Measurements from ENCODE around the gene MMEL1.
"Not testable (repeated sequence)": the region's sequence is repeated elsewhere in the genome, so short reads cannot be mapped to it uniquely, and the experiment has no call there.

The MMEL1 gene

GRCh38 chr1:2633366-2633935 is 635 bp upstream of the MMEL1 start:
- H3K27ac ChIP-seq (ENCODE audit: low read depth, low read length), result no peak overlapping the region
- H3K9ac ChIP-seq (ENCODE audit: low read depth, low read length), result no peak overlapping the region
- peaks cover 6% of the 10 kb centered on the region; the same call in 1 of the 2 replicates for H3K9me3 ChIP-seq (ENCODE audit: control insufficient read depth, insufficient read depth, low read length)
- H3K36me3 ChIP-seq (ENCODE audit: control insufficient read depth, insufficient read depth, low read length), result no peaks in the 10 kb centered on the region
- H3K4me1 ChIP-seq (ENCODE audit: control insufficient read depth, insufficient read depth, low read length), result peaks cover 23% of the 10 kb centered on the region
- H3K4me3 ChIP-seq (ENCODE audit: low read depth, low read length), result no peak overlapping the region
- peaks cover 39% of the 10 kb centered on the region for H3K27me3 ChIP-seq (ENCODE audit: control insufficient read depth, insufficient read depth, low read length)

- H3K4me3 ChIP-seq (ENCODE audit: low read depth, low read length), result no peak overlapping the region
- no peaks in the 10 kb centered on the region for H3K36me3 ChIP-seq (ENCODE audit: control insufficient read depth, insufficient read depth, low read length)
- peaks cover 23% of the 10 kb centered on the region for H3K4me1 ChIP-seq (ENCODE audit: control insufficient read depth, insufficient read depth, low read length)
- H3K27me3 ChIP-seq (ENCODE audit: control insufficient read depth, insufficient read depth, low read length), result peaks cover 40% of the 10 kb centered on the region
- H3K27ac ChIP-seq (ENCODE audit: low read depth, low read length), result no peak overlapping the region
- peaks cover 6% of the 10 kb centered on the region; the same call in 1 of the 2 replicates for H3K9me3 ChIP-seq (ENCODE audit: control insufficient read depth, insufficient read depth, low read length)
- H3K9ac ChIP-seq (ENCODE audit: low read depth, low read length), result no peak overlapping the region
These were observed 775 bp downstream of the MMEL1 start for GRCh38 chr1:2632051-2632430.

- H3K9me3 ChIP-seq (ENCODE audit: control insufficient read depth, insufficient read depth, low read length), result no peaks in the 10 kb centered on the region
- peaks cover 23% of the 10 kb centered on the region for H3K4me1 ChIP-seq (ENCODE audit: control insufficient read depth, insufficient read depth, low read length)
- peaks cover 47% of the 10 kb centered on the region for H3K27me3 ChIP-seq (ENCODE audit: control insufficient read depth, insufficient read depth, low read length)
- no peak overlapping the region for H3K27ac ChIP-seq (ENCODE audit: low read depth, low read length)
- H3K36me3 ChIP-seq (ENCODE audit: control insufficient read depth, insufficient read depth, low read length), result no peaks in the 10 kb centered on the region
- H3K9ac ChIP-seq (ENCODE audit: low read depth, low read length), result no peak overlapping the region
- no peak overlapping the region for H3K4me3 ChIP-seq (ENCODE audit: low read depth, low read length)
These were observed 1.4 kb downstream of the MMEL1 start for GRCh38 chr1:2631136-2632050.

GRCh38 chr1:2630498-2631135 is 2.2 kb downstream of the MMEL1 start:
- Histone ChIP-seq H3K9me3 (ENCODE audit: control insufficient read depth, insufficient read depth, low read length) (no peaks in the 10 kb centered on the region), H3K4me3 (ENCODE audit: low read depth, low read length) (no peak overlapping the region), H3K27me3 (ENCODE audit: control insufficient read depth, insufficient read depth, low read length) (peaks cover 54% of the 10 kb centered on the region), H3K36me3 (ENCODE audit: control insufficient read depth, insufficient read depth, low read length) (no peaks in the 10 kb centered on the region), H3K27ac (ENCODE audit: low read depth, low read length) (no peak overlapping the region), H3K4me1 (ENCODE audit: control insufficient read depth, insufficient read depth, low read length) (peaks cover 23% of the 10 kb centered on the region), H3K9ac (ENCODE audit: low read depth, low read length) (no peak overlapping the region)

- H3K36me3 ChIP-seq (ENCODE audit: control insufficient read depth, insufficient read depth, low read length), result no peaks in the 10 kb centered on the region
- H3K9ac ChIP-seq (ENCODE audit: low read depth, low read length), result no peak overlapping the region
- peaks cover 23% of the 10 kb centered on the region for H3K4me1 ChIP-seq (ENCODE audit: control insufficient read depth, insufficient read depth, low read length)
- no peak overlapping the region for H3K27ac ChIP-seq (ENCODE audit: low read depth, low read length)
- H3K27me3 ChIP-seq (ENCODE audit: control insufficient read depth, insufficient read depth, low read length), result peaks cover 54% of the 10 kb centered on the region
- H3K9me3 ChIP-seq (ENCODE audit: control insufficient read depth, insufficient read depth, low read length), result no peaks in the 10 kb centered on the region
- peak overlapping the region; percentile 52; the same call in 1 of the 2 replicates for H3K4me3 ChIP-seq (ENCODE audit: low read depth, low read length)
These were observed 3.0 kb downstream of the MMEL1 start for GRCh38 chr1:2629627-2630497.

GRCh38 chr1:2628933-2629626 is 3.7 kb downstream of the MMEL1 start:
- Histone ChIP-seq H3K4me3 (ENCODE audit: low read depth, low read length) (peak overlapping the region; percentile 52; the same call in 1 of the 2 replicates), H3K27ac (ENCODE audit: low read depth, low read length) (no peak overlapping the region), H3K27me3 (ENCODE audit: control insufficient read depth, insufficient read depth, low read length) (peaks cover 54% of the 10 kb centered on the region), H3K9me3 (ENCODE audit: control insufficient read depth, insufficient read depth, low read length) (no peaks in the 10 kb centered on the region), H3K9ac (ENCODE audit: low read depth, low read length) (no peak overlapping the region), H3K36me3 (ENCODE audit: control insufficient read depth, insufficient read depth, low read length) (no peaks in the 10 kb centered on the region), H3K4me1 (ENCODE audit: control insufficient read depth, insufficient read depth, low read length) (peaks cover 23% of the 10 kb centered on the region)

- Histone ChIP-seq H3K27ac (ENCODE audit: low read depth, low read length) (no peak overlapping the region), H3K4me3 (ENCODE audit: low read depth, low read length) (peak overlapping the region; percentile 52; the same call in 1 of the 2 replicates), H3K4me1 (ENCODE audit: control insufficient read depth, insufficient read depth, low read length) (peaks cover 20% of the 10 kb centered on the region), H3K9me3 (ENCODE audit: control insufficient read depth, insufficient read depth, low read length) (no peaks in the 10 kb centered on the region), H3K9ac (ENCODE audit: low read depth, low read length) (no peak overlapping the region), H3K27me3 (ENCODE audit: control insufficient read depth, insufficient read depth, low read length) (peaks cover 54% of the 10 kb centered on the region), H3K36me3 (ENCODE audit: control insufficient read depth, insufficient read depth, low read length) (no peaks in the 10 kb centered on the region)
These were observed 4.5 kb downstream of the MMEL1 start for GRCh38 chr1:2628191-2628932.

GRCh38 chr1:2627746-2628145 is 5.1 kb downstream of the MMEL1 start:
- H3K36me3 ChIP-seq (ENCODE audit: control insufficient read depth, insufficient read depth, low read length), result no peaks in the 10 kb centered on the region
- peaks cover 13% of the 10 kb centered on the region for H3K4me1 ChIP-seq (ENCODE audit: control insufficient read depth, insufficient read depth, low read length)
- H3K9me3 ChIP-seq (ENCODE audit: control insufficient read depth, insufficient read depth, low read length), result no peaks in the 10 kb centered on the region
- no peak overlapping the region for H3K27ac ChIP-seq (ENCODE audit: low read depth, low read length)
- H3K9ac ChIP-seq (ENCODE audit: low read depth, low read length), result no peak overlapping the region
- no peak overlapping the region for H3K4me3 ChIP-seq (ENCODE audit: low read depth, low read length)
- H3K27me3 ChIP-seq (ENCODE audit: control insufficient read depth, insufficient read depth, low read length), result peaks cover 54% of the 10 kb centered on the region

- H3K36me3 ChIP-seq (ENCODE audit: control insufficient read depth, insufficient read depth, low read length); H3K27ac ChIP-seq (ENCODE audit: low read depth, low read length); H3K9me3 ChIP-seq (ENCODE audit: control insufficient read depth, insufficient read depth, low read length); H3K4me1 ChIP-seq (ENCODE audit: control insufficient read depth, insufficient read depth, low read length); H3K4me3 ChIP-seq (ENCODE audit: low read depth, low read length); H3K9ac ChIP-seq (ENCODE audit: low read depth, low read length): not testable (repeated sequence)
- H3K27me3 ChIP-seq (ENCODE audit: control insufficient read depth, insufficient read depth, low read length), result peaks cover 51% of the 10 kb centered on the region
These were observed 7.1 kb downstream of the MMEL1 start for GRCh38 chr1:2625748-2626147.

Data from HUES48 (cell line).